Middle frontal gyrus (tissue), 1 donor: ENCODE data around the gene CD8B2.
"Not testable (repeated sequence)": the region's sequence is repeated elsewhere in the genome, so short reads cannot be mapped to it uniquely, and the experiment has no call there.

Experiments
- DNase-seq: peaks from one replicate; pipeline ENCODE4 v3.0.0-alpha.2; 2015; ENCODE audit warnings: low spot score; ENCODE audit errors: extremely low spot score

The CD8B2 gene

GRCh38 chr2:106551417-106552130 is 64.4 kb downstream of the CD8B2 start:
- DNase-seq, result no peak

DNA sequence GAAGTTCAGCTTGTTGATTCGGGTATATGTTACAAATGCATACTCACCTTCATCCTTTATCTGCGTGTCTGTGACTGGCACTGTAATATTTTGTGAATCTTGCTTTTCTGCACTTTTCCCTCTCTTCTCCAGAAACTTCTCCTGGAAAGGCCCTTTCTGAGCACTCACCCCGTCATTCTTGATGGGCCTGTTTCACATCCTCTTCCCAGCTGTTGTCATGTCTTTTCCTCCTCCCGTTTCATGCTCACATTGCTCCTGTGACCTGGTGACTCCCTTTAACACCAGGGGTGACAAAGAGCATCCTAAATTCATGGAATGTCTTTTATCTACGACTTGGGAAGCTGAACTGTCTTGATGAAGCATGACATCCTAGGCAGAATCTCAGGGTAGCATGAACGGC is 65.8 kb downstream of the CD8B2 start:
- DNase-seq, result no peak

DNA sequence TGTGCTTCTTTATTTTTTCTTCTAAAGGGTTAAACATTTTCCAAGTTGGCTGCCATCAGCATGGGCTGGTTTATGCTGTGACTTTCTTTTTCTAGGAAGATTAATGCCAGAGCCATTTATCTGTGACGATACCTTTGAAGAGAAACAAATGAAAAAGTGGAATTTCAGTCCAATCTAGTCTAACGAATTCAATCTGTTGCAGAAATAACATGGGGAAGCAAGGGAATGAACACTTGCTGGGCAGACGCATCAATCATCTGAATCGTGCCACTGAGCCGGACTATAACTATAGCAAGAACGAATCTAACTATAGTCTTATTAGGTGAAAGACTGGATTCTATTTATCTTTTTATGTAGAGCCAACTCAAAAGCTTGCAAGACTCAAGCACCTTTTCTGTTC is 66.2 kb downstream of the CD8B2 start:
- no peak for DNase-seq

DNA sequence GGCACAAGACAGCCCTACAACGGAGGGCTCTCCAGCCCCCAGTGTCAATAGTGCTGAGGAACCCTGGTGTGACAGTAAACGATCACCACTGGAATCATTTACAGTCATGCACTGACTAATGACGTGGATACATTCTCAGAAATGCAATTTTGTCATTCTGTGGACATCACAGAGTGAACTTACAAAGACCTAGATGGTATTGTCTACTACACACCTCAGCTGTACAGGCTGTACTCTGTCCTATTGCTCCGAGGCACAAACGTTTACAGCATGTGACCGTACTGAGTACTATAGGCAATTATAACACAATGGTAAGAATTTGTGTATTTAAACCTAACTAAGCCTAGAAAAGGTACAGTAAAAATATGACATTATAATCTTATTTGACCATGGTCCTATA is 67.2 kb downstream of the CD8B2 start:
- no peak for DNase-seq

- DNase-seq, result no peak
Observed at GRCh38 chr2:106555053-106555452, 67.9 kb downstream of the CD8B2 start.

GRCh38 chr2:106559786-106560185 is 72.6 kb downstream of the CD8B2 start:
- not testable (repeated sequence) for DNase-seq

DNA sequence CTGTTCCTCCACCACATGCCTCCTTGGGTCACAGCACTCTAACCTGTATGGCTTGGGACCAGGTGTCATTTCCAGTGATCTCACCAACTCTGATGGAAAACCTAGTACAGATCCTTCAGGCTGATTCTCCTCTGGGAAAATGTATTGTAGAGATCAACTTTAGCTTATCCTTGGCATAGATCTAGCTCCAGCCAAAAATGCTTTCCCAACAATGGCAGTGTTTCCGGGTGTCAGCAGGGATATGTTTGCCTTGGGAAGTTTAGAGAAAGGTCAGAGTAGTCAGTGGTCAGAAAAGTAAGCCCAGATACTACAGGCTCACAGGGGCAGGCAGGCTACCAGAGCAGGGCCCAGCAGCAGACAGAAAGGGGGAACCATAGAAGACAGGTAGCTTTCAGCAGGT is 73.6 kb downstream of the CD8B2 start:
- no peak for DNase-seq

- DNase-seq, result no peak
Observed at GRCh38 chr2:106561356-106561755, 74.2 kb downstream of the CD8B2 start.

- peak; percentile 11 for DNase-seq
Observed at GRCh38 chr2:106561803-106562202, 74.6 kb downstream of the CD8B2 start.

DNA sequence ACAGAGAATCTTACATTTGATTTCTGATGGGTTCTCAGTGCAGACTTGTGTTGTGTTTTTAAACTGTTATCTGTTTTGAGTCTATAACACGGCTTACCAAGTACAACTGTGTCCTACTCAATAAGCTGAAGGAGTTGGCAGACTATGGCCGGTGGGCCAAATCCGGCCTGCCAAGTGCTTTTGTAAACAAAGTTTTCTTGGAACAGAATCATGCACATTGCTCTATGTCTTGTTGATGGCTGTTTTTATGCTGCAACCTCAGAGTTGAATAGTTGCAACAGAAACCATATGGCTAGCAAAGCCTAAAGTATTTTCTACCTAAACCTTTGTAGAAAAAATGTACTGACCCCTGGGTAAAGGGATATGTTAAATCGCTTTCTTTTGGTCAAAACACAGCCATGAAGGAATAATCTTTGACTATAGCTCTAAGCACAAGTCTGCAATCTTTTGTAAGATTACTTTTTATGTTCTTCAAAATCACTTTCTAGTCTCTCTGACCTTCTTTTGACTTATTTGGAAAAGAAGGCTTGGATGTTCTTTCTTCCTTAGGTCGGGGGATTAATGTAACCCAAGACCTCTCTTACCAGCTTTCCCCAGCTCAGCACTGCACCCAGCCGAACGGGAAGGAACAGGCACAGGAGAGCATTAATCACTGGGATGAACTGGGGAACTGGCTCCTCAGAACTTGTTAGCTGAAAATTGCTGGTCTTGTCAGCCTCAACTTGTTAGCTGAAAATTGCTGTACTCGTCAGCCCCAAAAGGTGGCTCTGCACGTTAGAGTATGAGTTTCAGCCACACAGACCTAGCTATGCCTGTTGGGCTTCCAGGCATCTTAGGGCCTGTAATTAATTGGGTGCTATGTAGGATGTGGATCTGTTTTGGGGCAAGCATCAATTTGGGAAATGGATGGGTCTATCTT is 75.4 kb downstream of the CD8B2 start:
- peak; percentile 3 for DNase-seq

DNA sequence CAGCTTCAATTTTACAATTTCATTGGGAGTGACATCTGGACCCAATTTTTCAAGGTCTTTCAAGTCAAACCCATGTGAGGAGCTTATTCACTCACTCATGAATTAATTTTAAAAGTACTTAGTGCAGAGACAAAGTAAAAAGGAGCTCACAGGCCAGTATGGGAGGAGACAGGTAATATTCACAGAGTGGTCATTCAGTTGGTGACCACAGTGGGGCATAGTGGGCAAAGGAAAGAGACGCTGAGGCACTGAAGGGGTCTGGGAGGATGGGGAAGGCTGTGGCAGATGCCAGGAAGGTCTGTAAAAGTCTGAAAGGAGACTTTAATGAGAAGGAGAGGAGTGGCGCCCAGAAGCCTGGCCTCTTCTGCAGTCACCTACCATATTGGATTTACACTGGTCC is 76.0 kb downstream of the CD8B2 start:
- DNase-seq, result no peak

DNA sequence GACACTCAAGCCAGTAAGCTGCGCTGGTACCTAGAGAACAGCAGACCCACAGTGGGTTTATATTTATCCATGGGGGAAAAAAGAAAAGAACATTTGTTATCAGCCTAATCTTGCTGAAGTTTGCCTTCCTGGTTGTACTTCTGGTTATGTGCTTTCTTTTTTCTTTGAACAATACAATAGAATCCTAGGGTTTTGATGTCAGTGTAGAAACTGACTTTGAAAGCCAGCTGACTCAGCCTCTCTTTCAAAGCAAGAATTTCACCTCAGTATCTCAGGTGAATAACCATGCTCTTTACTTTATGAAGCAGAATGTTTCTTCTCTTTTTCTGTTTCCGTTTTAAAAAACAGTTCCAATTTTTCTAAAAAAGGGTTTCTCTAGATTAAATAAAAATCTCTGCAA is 78.4 kb downstream of the CD8B2 start:
- DNase-seq, result no peak

GRCh38 chr2:106566050-106566449 is 78.9 kb downstream of the CD8B2 start:
- DNase-seq, result no peak

- DNase-seq, result not testable (repeated sequence)
Observed at GRCh38 chr2:106566484-106566883, 79.3 kb downstream of the CD8B2 start.

- DNase-seq, result no peak
Observed at GRCh38 chr2:106570316-106570715, 83.2 kb downstream of the CD8B2 start.
